GM12878 (cell line): ENCODE measurements around the gene MXRA7. TPM values are rescaled to one million over a fixed set of nuclear protein-coding genes. Genes with fewer than 3 reads are reported as not detected.

Source experiments
- ASH2L ChIP-seq: fragments of 300-600, 200-600 bp; sonication (generic); IDR thresholded peaks from 2 replicates; pipeline ENCODE4 v1.6.1; 2017; ENCODE audit warnings: low read depth, mild to moderate bottlenecking, borderline replicate concordance
- ATF7 ChIP-seq: fragments of 450-650 bp; IDR thresholded peaks from 2 replicates; pipeline ENCODE4 v1.6.1; 2016; ENCODE audit warnings: low read depth, mild to moderate bottlenecking
- EGR1 ChIP-seq, 2 experiments: IDR thresholded peaks; 1 replicate in 1 of 2; 2 replicates in 1 of 2; pipeline ENCODE4 v1.6.1; 2011 to 2012; ENCODE audit warnings: low read depth in 2 of 2, low read length in 2 of 2, borderline replicate concordance in 1 of 2, mild to moderate bottlenecking in 1 of 2, moderate library complexity in 1 of 2
- ETV6 ChIP-seq, 2 experiments: fragments of 450-650 bp in 1 of 2; IDR thresholded peaks in 1 of 2; conservative IDR thresholded peaks in 1 of 2; 2 replicates each; pipeline ENCODE4 v1.6.1; 2014; ENCODE audit warnings: antibody characterized with exemption in 1 of 2, borderline replicate concordance in 1 of 2, low read depth in 1 of 2, mild to moderate bottlenecking in 1 of 2, moderate library complexity in 1 of 2
- GATAD2B ChIP-seq: fragments of 450-650 bp; conservative IDR thresholded peaks from 2 replicates; pipeline ENCODE4 v1.6.1; 2017; ENCODE audit warnings: low read depth, mild to moderate bottlenecking, moderate library complexity
- HCFC1 ChIP-seq: fragments of 150-350 bp; IDR thresholded peaks from 2 replicates; pipeline ENCODE4 v1.6.1; 2014; ENCODE audit warnings: low read length
- HDAC6 ChIP-seq: fragments of 200-600 bp; sonication (generic); IDR thresholded peaks from one replicate; pipeline ENCODE4 v1.8.0; 2017; ENCODE audit warnings: antibody characterized with exemption; ENCODE audit not compliant: unreplicated experiment
- IRF3 ChIP-seq: fragments of 450-650 bp; IDR thresholded peaks from 2 replicates; pipeline ENCODE4 v1.6.1; 2014; ENCODE audit warnings: mild to moderate bottlenecking
- IRF5 ChIP-seq: fragments of 450-650 bp; IDR thresholded peaks from 2 replicates; pipeline ENCODE4 v1.6.1; 2017; ENCODE audit warnings: borderline replicate concordance
- JUNB ChIP-seq: IDR thresholded peaks from 2 replicates; pipeline ENCODE4 v1.6.1; 2016; ENCODE audit warnings: antibody characterized with exemption, mild to moderate bottlenecking
- KLF5 ChIP-seq: fragments of 450-650 bp; IDR thresholded peaks from 2 replicates; pipeline ENCODE4 v1.6.1; 2014; ENCODE audit warnings: mild to moderate bottlenecking; ENCODE audit not compliant: partially characterized antibody
- MTA2 ChIP-seq: fragments of 450-650 bp; IDR thresholded peaks from 2 replicates; pipeline ENCODE4 v1.6.1; 2016; ENCODE audit warnings: low read depth, mild to moderate bottlenecking, moderate library complexity
- MYB ChIP-seq: fragments of 150-350 bp; IDR thresholded peaks from 2 replicates; pipeline ENCODE4 v1.6.1; 2014; ENCODE audit warnings: mild to moderate bottlenecking, low read depth, low read length, borderline replicate concordance
- NFYB ChIP-seq: IDR thresholded peaks from 2 replicates; pipeline ENCODE4 v1.6.1; 2011; ENCODE audit warnings: low read depth, mild to moderate bottlenecking, low read length, improper control_type of control experiment, moderate library complexity; ENCODE audit not compliant: insufficient read depth
- RBBP5 ChIP-seq: fragments of 200-600 bp; sonication (generic); conservative IDR thresholded peaks from 2 replicates; pipeline ENCODE4 v1.6.1; 2016
- SMAD1 ChIP-seq: fragments of 450-650 bp; IDR thresholded peaks from 2 replicates; pipeline ENCODE4 v1.6.1; 2018; ENCODE audit warnings: mild to moderate bottlenecking, low read depth; ENCODE audit not compliant: partially characterized antibody
- STAT3 ChIP-seq: IDR thresholded peaks from 2 replicates; pipeline ENCODE4 v1.6.1; 2011; ENCODE audit warnings: low read depth, low read length, improper control_type of control experiment
- ZBED1 ChIP-seq: IDR thresholded peaks from 2 replicates; pipeline ENCODE4 v1.6.1; 2016; ENCODE audit warnings: borderline replicate concordance
- polyA plus RNA-seq, 11 experiments: library from polyadenylated mRNA; depleted of rRNA in 4 of 11; unstranded in 6 of 11; stranded (reverse) in 5 of 11; fragments of >200 nt; fragmentation: Nextera tagmentation in 4 of 11; fragmentation: Illumina TruSeq in 1 of 11; extraction: Ambion mirVana in 4 of 11; extraction: Trizol in 1 of 11; gene quantifications; 1 replicate in 1 of 11; 2 replicates in 10 of 11; pipeline versions ENCODE4 v1.2.1 to v1.2.3, GENCODE V29; 2011 to 2016; ENCODE audit warnings: inconsistent platforms in 2 of 11, missing spikeins in 2 of 11, low read depth in 1 of 11
- total RNA-seq, 4 experiments: library from RNA; depleted of rRNA in 3 of 4; stranded (reverse); fragments of >200 nt in 3 of 4; fragmentation: Illumina TruSeq in 1 of 4; extraction: Trizol in 1 of 4; gene quantifications; 2 replicates each; pipeline versions ENCODE4 v1.2.1 to v1.2.3, GENCODE V29; 2013 to 2021
- TF ChIP-seq, protein P1 (sequence below): fragments of 450-650 bp; IDR thresholded peaks from 2 replicates; pipeline ENCODE4 v1.6.1; 2016; ENCODE audit warnings: mild to moderate bottlenecking
- TF ChIP-seq, protein P2 (sequence below): IDR thresholded peaks from 2 replicates; pipeline ENCODE4 v1.6.1; 2012; ENCODE audit warnings: low read length, inconsistent platforms
- TF ChIP-seq, protein P3 (sequence below): IDR thresholded peaks from 2 replicates; pipeline ENCODE4 v1.6.1; 2012; ENCODE audit warnings: low read depth, low read length, improper control_type of control experiment

Gene MXRA7
- total and polyA plus RNA-seq, 10 of the 15 experiments (the other 5 are each of a cell fraction or from before 2014, with no cell fraction given): 0.03 to 2.0 (median 0.33) TPM

DNA sequence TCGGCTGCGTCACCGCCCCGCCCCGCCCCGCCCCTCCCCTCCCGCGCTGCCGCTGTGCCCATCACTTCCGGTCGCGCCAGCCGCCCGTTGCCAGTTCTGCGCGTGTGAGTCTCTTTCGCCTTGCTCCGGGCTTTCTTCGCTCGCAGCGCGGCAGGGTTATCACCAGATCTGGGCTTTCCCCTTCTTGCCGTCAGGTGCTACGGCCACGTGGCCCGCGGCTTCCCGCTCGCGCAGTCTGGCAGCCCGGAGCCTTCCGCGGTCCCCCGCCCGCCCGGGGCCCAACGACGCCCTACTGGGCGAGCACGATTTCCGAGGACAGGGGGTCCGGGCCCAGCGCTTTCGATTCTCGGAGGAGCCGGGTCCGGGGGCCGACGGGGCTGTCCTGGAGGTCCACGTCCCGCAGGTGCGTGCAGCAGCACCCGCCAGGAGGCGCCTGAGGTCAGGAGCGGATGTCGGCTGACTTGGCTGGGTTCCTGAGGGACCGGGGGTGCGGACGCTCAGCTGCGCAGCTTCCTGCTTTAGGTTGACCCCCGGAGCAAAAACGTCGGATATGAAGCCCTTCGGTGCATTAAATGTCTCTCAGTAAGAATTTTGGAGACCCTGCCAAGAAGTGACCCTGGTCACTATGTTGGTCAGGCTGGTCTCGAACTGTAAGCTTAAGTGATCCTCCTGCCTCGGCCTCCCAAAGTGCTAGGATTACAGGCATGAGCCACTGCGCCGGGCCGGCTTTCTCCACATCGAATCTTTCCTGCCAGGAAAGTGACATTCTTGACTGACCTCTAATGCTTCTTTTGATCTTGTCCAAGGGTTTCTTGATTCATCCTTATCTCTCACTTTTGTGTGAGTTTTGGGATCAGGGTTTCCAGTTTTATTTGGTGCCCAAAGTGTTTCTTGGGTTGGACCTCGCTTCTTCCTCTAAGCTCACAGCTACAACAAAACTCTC lies 16.3 kb upstream of the MXRA7 start, which contains the start of gene METTL23 (continued):
- TF ChIP-seq, protein P1, sequence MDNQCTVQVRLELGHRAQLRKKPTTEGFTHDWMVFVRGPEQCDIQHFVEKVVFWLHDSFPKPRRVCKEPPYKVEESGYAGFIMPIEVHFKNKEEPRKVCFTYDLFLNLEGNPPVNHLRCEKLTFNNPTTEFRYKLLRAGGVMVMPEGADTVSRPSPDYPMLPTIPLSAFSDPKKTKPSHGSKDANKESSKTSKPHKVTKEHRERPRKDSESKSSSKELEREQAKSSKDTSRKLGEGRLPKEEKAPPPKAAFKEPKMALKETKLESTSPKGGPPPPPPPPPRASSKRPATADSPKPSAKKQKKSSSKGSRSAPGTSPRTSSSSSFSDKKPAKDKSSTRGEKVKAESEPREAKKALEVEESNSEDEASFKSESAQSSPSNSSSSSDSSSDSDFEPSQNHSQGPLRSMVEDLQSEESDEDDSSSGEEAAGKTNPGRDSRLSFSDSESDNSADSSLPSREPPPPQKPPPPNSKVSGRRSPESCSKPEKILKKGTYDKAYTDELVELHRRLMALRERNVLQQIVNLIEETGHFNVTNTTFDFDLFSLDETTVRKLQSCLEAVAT: peak; percentile 23; the same call in 1 of the 2 replicates
- TF ChIP-seq HDAC6 (no peak), RBBP5 (no peak), ATF7 (no peak), NFYB (no peak), GATAD2B (peak; percentile 45; the same call in 1 of the 2 replicates), SMAD1 (no peak), ETV6 (conservative IDR thresholded peaks at IDR 0.05 in 1 of 2, IDR thresholded peaks at IDR 0.05 in 1 of 2; ENCODE audit: borderline replicate concordance in 1 of 2, low read depth in 1 of 2) (no peak), IRF5 (no peak), MYB (no peak), STAT3 (no peak), KLF5 (no peak), IRF3 (no peak), EGR1 (IDR thresholded peaks at IDR 0.05; ENCODE audit: borderline replicate concordance in 1 of 2, low read depth in 2 of 2, low read length in 2 of 2) (no peak), JUNB (no peak), MTA2 (no peak), HCFC1 (no peak), ZBED1 (no peak), ASH2L (no peak)
- TF ChIP-seq, protein P2, sequence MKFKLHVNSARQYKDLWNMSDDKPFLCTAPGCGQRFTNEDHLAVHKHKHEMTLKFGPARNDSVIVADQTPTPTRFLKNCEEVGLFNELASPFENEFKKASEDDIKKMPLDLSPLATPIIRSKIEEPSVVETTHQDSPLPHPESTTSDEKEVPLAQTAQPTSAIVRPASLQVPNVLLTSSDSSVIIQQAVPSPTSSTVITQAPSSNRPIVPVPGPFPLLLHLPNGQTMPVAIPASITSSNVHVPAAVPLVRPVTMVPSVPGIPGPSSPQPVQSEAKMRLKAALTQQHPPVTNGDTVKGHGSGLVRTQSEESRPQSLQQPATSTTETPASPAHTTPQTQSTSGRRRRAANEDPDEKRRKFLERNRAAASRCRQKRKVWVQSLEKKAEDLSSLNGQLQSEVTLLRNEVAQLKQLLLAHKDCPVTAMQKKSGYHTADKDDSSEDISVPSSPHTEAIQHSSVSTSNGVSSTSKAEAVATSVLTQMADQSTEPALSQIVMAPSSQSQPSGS: no peak
- TF ChIP-seq, protein P3, sequence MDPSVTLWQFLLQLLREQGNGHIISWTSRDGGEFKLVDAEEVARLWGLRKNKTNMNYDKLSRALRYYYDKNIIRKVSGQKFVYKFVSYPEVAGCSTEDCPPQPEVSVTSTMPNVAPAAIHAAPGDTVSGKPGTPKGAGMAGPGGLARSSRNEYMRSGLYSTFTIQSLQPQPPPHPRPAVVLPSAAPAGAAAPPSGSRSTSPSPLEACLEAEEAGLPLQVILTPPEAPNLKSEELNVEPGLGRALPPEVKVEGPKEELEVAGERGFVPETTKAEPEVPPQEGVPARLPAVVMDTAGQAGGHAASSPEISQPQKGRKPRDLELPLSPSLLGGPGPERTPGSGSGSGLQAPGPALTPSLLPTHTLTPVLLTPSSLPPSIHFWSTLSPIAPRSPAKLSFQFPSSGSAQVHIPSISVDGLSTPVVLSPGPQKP: peak; percentile 86
